PFSK-1 (cell line): Measurements from ENCODE around the gene CCDC51.

Source experiments
- FOXP2 ChIP-seq: optimal IDR thresholded peaks from 2 replicates; pipeline ENCODE3; 2011; ENCODE audit warnings: borderline replicate concordance, control low read depth, inconsistent platforms; ENCODE audit not compliant: insufficient read depth; ENCODE audit errors: extremely low read length, extremely low read depth
- POLR2AphosphoS5 ChIP-seq: IDR thresholded peaks from 2 replicates; pipeline ENCODE4 v1.6.1; 2012; ENCODE audit warnings: low read depth, mild to moderate bottlenecking, control low read depth, low read length, moderate library complexity
- SIN3A ChIP-seq: IDR thresholded peaks from 2 replicates; pipeline ENCODE4 v1.6.1; 2012; ENCODE audit warnings: mild to moderate bottlenecking, low read length, moderate library complexity, borderline replicate concordance; ENCODE audit not compliant: insufficient read depth
- TAF1 ChIP-seq: IDR thresholded peaks from 2 replicates; pipeline ENCODE4 v1.6.1; 2012; ENCODE audit warnings: low read length, control low read depth, borderline replicate concordance; ENCODE audit not compliant: insufficient read depth
- TF ChIP-seq, protein P1 (sequence below), 2 experiments: IDR thresholded peaks; 2 replicates each; pipeline versions ENCODE4 v1.6.1 to v1.8.0; 2011 to 2012; ENCODE audit warnings: low read depth in 2 of 2, low read length in 2 of 2, control low read depth in 1 of 2, inconsistent platforms in 1 of 2, mild to moderate bottlenecking in 1 of 2, moderate library complexity in 1 of 2; ENCODE audit not compliant: insufficient read depth in 1 of 2

CCDC51 gene

DNA sequence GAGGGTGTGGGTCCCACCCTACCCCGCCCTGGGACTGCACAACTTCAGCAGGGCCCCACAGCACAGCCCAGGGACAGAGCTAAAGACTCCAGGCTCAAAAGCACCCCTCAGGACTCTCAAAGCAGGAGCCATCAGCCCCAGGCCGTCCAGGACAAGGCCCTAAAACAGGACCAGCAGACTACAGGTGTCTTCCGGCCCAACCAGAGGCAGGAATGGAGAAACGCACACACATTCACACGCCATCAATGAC is 32.7 kb upstream of the CCDC51 start:
- TF ChIP-seq POLR2AphosphoS5 (no peak), TAF1 (no peak)
- TF ChIP-seq, protein P1, sequence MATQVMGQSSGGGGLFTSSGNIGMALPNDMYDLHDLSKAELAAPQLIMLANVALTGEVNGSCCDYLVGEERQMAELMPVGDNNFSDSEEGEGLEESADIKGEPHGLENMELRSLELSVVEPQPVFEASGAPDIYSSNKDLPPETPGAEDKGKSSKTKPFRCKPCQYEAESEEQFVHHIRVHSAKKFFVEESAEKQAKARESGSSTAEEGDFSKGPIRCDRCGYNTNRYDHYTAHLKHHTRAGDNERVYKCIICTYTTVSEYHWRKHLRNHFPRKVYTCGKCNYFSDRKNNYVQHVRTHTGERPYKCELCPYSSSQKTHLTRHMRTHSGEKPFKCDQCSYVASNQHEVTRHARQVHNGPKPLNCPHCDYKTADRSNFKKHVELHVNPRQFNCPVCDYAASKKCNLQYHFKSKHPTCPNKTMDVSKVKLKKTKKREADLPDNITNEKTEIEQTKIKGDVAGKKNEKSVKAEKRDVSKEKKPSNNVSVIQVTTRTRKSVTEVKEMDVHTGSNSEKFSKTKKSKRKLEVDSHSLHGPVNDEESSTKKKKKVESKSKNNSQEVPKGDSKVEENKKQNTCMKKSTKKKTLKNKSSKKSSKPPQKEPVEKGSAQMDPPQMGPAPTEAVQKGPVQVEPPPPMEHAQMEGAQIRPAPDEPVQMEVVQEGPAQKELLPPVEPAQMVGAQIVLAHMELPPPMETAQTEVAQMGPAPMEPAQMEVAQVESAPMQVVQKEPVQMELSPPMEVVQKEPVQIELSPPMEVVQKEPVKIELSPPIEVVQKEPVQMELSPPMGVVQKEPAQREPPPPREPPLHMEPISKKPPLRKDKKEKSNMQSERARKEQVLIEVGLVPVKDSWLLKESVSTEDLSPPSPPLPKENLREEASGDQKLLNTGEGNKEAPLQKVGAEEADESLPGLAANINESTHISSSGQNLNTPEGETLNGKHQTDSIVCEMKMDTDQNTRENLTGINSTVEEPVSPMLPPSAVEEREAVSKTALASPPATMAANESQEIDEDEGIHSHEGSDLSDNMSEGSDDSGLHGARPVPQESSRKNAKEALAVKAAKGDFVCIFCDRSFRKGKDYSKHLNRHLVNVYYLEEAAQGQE (IDR thresholded peaks at IDR 0.05; ENCODE audit: insufficient read depth in 1 of 2, low read depth in 2 of 2, low read length in 2 of 2) = no peak

DNA sequence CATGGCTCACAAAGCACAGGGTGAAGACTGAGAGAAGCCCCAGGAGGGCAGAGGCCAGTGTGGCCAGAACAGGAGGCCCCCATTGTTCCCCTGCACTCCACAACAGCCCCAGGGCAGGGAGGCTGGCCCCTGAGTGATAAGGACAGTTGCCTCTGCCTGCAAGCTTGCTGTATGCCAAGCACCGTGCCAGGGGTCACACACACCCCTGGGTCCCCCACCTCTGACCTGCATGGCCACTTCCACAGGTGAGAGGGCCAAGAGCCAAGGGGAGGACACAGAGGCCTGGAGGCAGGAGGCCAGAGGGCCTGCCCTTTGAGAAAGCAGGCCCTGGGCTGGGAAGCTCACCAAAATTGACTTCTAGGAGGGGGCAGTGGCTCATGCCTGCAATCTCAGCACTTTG is 30.4 kb upstream of the CCDC51 start:
- TF ChIP-seq TAF1 (no peak), SIN3A (no peak)

- no peak for TF ChIP-seq TAF1
- TF ChIP-seq, protein P1 (IDR thresholded peaks at IDR 0.05; ENCODE audit: insufficient read depth in 1 of 2, low read depth in 2 of 2, low read length in 2 of 2) = no peak
- no peak for TF ChIP-seq FOXP2
- no peak for TF ChIP-seq SIN3A
- no peak for TF ChIP-seq POLR2AphosphoS5
Observed at GRCh38 chr3:48469046-48469915, 29.4 kb upstream of the CCDC51 start.

DNA sequence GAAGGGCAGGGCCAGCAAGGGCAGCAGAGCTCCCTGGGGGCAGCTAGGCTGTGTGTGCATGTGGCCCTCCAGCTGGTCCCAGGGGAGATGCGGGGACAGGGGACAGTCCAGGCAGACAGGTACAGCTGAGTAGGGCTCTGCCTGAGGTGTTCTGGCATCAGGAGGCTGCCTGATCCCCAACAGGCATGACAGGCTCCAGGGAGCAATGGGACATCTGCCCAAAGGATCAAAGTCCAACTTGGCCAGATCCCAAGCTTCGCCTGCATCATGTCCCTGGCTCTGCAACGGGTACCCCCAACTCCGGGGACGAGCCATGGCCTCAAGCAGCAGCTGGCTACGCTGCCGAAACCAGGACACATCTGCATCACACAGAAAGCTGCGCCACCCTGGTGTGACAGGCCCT is 28.4 kb upstream of the CCDC51 start:
- TF ChIP-seq FOXP2 (no peak), SIN3A (no peak), POLR2AphosphoS5 (no peak), TAF1 (no peak)
- TF ChIP-seq, protein P1 (IDR thresholded peaks at IDR 0.05; ENCODE audit: insufficient read depth in 1 of 2, low read depth in 2 of 2, low read length in 2 of 2) = no peak

DNA sequence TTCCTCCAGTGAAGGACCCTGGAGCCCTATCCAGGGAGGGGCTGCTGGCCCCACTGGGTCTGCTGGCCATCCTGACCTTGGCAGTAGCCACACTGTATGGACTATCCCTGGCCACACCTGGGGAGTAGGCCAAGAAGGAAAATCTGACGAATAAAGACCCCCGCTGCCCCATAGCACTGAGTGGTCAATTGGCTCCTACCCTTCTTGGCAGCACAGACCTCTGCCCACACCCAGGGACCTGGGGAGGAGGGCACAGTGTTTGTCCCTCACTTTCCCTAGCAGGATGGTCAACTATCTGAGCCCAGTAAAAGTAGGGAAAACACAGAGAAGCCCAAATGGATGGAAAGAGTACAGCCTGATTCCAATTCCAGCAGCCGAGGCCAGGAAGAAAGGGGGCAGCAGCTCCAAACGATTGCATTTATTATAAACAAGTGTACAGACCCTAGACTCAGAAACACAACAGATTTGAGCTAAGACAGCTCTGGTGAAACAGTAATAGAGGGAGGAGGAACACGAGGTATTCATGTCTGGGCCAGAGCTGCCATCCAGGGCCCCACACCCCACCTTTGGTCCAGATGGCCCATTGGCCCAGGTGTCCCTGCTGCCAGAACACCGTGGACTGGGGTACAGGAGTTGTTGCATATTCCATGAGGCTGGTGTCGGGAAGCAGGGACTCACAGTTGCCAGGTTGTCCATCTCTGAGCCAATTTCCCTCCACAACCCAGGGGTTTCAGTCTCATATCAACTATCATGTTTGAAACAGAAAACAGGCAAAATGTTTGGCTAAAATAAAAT is 27.8 kb upstream of the CCDC51 start:
- TF ChIP-seq POLR2AphosphoS5 (no peak), FOXP2 (no peak), SIN3A (no peak), TAF1 (no peak)
- TF ChIP-seq, protein P1 (IDR thresholded peaks at IDR 0.05; ENCODE audit: insufficient read depth in 1 of 2, low read depth in 2 of 2, low read length in 2 of 2) = no peak
